GM18951 (cell line): Measurements from ENCODE around the gene TNK2.

Experiments
- POLR2A ChIP-seq: IDR thresholded peaks from 4 replicates; pipeline ENCODE4 v1.6.1; 2011; ENCODE audit warnings: mild to moderate bottlenecking; ENCODE audit not compliant: insufficient read length, insufficient read depth; ENCODE audit errors: extremely low read depth
- in situ Hi-C: fragments of 300-500 bp; cut with MboI; formaldehyde crosslinking; loops from one replicate; pipeline ENCODE4 v1.12.0; 2022; ENCODE audit warnings: low sequenced_read_pairs, mixed read lengths, inconsistent platforms; ENCODE audit not compliant: unreplicated experiment

TNK2 gene

DNA sequence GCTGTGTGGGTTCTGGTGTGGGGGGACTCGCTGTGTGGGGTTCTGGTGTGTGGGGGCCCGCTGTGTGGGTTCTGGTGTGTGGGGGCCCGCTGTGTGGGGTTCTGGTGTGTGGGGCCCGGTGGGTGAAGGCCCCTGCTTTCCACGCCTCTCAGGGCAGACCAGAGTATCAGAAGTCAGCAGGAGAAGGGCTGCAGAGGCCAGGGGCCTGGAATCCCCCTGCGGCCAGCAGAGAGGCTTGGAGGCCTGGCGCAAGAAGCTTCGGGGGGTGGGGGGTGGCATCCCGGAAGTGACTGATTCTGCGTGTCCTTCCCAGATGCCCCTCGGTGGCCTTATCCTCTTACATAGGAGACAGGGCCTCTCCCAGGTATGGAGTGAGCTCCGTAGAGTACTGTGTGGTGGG lies 37.4 kb downstream of the TNK2 start:
- in situ Hi-C loops = loop anchor here (25.0 kb wide), 1 partner anchor 341 kb away; the partner anchor contains the start of genes SLC51A and ZDHHC19
- TF ChIP-seq POLR2A = no peak

DNA sequence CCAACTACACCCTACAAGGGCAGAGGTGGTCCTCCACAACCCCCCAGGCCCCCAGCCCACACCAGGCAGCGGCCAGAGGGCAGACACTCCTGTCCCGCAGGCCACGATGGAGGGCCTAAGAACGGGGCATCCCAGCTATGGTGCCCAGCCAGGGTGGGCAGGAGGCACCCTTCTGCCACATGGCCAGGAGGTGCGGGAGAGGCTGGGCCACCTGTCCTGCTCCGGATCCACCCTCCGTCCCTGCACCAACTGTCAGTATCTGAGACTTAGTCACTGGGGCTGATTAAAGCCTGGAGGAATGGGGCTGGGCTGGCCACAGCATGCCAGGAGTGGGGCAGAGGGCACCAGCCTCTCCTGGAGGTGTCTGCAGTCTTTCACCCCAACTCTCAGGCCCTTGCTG lies 37.9 kb downstream of the TNK2 start:
- in situ Hi-C loops = loop anchor here (25.0 kb wide), 1 partner anchor 342 kb away; the partner anchor contains the start of genes SLC51A and ZDHHC19
- TF ChIP-seq POLR2A = no peak

DNA sequence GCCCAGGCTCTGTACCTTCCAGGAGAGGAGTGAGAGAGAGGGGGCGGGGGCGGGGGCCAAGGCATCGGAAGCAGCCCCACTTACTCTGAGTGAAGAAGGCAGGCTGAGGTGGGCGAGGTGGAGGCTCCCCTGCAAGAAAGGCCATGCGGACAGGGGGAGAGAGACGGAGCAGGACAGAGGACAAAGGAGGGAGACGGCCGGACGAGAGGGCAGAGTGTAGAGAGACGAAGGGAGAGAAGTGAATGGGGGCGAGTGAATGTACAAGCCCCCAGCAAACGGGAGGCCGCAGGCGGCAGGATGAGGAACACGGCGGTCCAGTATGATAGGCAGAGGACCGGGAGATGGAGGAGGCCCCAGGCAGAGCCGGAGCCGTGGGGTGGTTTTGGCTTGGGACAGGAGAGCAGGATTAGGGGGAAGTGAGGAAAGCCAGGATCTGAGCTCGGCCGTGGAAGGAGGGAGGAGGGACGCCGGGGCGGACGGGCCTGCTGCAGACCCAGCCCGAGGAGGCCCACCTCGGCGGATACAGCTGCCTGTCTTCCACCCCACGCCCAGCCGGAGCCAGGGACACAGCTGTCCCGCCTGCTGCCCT lies 38.8 kb downstream of the TNK2 start:
- TF ChIP-seq POLR2A = no peak
- in situ Hi-C loops = loop anchor here (25.0 kb wide), 1 partner anchor 343 kb away; the partner anchor contains the start of genes SLC51A and ZDHHC19

DNA sequence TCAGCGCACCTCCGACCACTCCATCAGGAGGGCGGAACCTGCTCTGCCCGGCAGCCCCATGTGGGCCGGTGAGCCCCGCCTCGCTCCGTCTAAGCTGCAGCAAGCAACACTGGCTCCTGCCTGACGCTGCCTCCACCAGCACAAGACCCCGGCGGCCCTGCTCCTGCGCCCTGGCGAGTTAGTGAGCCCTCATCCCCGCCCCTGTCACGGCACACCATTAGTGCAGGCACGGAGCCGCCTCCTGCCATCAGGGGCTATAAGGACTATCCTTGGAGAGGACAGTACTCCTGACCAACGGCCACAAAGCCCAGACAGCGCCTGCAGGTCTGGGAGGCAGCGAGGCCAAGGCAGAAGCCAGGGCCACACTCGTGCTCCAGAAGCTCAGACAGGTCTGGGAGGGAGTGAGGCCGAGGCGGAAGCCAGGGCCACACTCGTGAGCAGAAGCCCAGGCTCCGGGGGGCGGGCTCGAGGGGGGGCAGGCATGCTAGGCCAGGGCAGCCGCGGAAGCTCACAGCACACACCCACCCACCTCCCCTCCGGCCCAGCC lies 39.4 kb downstream of the TNK2 start:
- in situ Hi-C loops = loop anchor here (25.0 kb wide), 1 partner anchor 343 kb away; the partner anchor contains the start of genes SLC51A and ZDHHC19
- TF ChIP-seq POLR2A = no peak

DNA sequence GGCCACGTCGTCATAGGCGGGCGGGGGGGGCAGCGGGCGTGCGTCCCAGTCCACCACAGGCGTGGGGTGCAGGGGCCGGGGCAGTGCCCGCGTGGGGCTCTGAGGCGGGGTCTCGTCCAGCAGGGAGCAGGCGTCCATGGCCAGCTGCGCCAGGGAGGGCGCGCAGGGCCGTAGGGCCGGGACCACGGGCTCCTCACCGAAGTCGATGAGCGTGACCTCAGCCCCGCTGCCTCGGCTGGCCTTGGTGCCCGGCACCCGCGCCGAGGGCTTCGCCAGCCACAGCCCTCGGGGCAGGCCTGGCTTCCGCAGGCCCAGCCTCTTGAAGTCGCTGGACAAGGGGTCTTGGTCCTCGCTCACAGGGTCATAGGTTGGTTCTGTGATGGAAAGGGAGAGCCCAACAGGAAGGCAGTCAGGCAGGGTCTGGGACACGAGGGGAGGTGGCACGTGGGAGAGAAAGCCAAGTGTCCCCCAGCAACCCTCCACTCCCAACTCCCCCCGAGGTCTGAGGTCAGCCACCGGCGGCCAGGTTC lies 40.0 kb downstream of the TNK2 start:
- TF ChIP-seq POLR2A = no peak
- in situ Hi-C loops = loop anchor here (25.0 kb wide), 1 partner anchor 344 kb away; the partner anchor contains the start of genes SLC51A and ZDHHC19

DNA sequence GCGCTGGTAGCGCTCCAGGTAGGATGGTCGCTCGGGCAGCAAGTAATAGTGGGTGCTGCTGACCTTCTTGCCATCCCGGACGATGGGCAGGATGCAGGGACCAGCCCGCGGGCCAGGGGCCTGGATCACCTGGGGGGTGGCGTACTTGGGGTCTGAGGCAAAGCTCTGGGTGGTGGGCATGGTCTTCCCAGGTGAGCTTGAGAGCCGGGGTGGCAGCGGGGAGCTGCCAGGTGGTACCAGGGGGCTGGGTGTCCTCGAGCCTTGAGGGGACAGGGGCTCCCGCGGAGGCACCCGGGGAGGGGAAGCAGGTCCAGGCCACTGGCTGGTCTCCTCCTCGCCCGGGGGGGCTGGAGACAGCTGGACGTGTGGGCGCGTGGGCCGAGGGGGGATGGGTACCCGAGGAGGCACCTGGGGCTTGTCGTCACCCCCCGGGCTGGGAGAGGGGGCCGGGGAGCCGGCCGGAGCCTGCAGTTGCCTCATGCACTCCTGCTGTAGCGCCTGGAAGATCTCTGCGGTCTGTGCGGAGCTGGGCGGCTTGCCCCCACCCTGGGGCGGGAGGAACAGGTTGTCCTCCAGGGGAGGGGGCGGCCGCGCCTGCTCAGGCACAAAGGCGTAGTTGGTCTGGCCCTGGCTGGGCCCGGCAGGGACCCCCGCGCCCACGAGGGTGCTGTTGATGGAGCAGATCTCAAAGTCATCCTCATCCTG lies 40.6 kb downstream of the TNK2 start:
- no peak for TF ChIP-seq POLR2A
- in situ Hi-C loops = loop anchor here (25.0 kb wide), 1 partner anchor 345 kb away; the partner anchor contains the start of genes SLC51A and ZDHHC19

DNA sequence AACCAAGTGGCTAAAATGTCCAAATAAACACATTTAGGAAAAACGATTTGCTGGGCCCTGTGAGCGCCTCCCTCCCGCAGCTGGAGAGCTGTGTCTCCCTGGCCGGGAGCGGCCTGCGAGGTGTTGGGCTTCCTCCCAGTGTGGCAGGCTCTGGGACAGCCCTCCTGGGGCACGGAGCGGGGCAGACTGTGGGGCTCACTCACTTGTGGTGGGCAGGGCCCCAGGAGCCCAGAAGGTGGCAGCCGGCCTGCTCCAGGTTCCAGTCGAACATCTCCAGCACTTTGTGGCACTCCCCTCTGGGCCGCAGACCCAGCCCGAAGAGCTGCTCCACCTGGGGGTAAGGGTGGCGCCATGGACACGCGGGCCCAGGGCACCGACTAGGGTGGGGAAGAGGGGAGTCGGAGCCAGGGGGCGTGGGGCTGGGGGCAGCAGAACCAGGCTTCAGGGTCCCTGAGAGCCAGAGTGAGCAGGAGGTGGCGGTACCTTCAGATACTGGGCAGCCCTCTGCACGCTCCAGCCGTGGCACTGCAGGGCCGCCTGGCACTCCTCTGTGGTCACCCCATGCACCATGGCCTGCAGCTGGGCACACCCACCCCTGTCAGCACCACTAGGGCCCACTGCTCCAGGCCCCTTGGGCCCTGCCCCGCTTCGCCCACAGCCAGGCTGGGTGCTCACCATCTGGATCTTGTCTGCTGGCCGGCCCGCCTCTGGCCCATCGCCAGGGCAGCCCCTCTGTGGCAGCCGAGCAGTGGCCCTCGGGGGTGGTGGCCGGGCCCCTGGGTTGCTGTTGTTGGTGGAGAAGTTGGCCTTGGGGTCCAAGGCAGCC lies 41.5 kb downstream of the TNK2 start:
- in situ Hi-C loops = loop anchor here (25.0 kb wide), 1 partner anchor 345 kb away; the partner anchor contains the start of genes SLC51A and ZDHHC19
- no peak for TF ChIP-seq POLR2A

DNA sequence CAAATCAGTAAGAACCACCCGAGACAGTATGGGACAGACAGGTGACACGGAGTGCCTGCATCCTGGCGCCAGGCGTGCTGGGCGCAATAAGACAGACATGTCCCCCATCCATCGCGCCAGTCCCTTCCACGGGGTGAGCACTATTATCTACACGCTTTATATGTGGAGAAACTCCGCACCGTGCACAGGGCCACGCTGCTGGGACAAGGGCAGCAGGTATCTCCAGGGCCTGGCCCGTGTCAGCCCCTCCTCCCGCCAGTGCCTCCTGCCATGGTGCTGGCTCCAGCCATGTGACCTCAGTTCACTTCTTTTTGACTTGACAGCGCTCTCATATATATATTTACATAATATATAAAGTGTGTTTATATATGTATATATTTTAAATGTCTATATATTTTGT lies 42.6 kb downstream of the TNK2 start:
- no peak for TF ChIP-seq POLR2A
- in situ Hi-C loops = loop anchor here (25.0 kb wide), 1 partner anchor 347 kb away; the partner anchor contains the start of genes SLC51A and ZDHHC19

DNA sequence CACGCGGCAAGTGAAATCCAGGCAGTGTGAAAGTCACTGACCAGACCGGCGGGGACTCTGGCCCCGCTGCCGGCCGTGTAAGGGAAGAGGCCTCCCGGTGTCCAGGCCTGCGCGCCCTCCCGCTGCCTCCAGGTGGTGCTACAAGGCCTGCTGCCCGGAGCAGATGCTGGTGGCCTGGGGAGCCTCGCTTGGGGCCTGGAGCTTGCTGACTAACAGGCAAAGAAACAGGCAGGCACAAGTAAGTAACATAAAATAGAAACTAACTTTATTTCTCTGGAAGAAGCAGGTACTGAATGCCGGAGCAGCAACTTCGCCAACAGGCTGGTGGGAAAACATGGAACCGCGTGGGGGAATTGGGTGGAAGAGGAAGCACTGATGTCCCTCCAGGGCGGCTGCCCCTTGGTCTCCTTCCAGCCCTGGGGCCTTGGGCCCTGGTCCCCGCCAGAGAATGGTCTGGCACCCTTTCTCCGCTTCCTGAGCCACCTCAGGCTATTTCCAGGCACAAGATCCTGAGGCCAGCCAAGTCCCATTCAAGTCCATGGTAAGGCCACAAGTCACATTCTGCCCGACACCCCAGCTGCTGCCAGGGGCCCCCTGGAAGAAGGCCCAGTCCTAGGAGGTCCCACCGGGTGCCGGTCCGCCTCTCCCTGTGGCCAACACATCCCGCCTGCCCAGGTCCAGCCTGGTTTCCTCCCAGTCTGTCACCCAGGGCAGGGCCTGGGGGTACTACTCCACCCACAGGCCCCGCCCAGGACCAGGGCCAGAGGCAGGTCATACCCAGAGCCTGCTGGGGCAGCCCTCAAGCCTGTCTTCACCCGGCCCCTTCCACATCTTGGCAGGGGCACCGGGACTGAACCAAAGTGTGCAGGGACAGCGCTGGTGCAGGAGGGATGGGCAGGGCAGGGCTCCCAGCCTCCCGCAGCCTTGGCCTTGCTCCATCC lies 45.0 kb downstream of the TNK2 start:
- in situ Hi-C loops = loop anchor here (25.0 kb wide), 1 partner anchor 349 kb away; the partner anchor contains the start of genes SLC51A and ZDHHC19
- TF ChIP-seq POLR2A = no peak

DNA sequence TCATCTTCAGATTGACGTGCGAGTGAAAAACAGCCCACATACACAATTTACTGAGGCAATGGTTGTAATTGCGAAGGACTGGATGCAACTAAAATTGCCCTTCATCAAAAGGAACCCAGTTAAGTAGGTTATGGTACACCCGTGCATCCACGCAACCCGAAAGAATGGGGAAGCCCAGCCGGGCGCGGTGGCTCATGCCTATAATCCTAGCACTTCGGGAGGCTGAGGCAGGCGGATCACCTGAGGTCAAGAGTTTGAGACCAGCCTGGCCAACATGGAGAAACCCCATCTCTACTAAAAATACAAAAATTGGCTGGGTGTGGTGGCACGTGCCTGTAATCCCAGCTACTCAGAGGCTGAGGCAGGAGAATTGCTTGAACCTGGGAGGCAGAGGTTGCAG lies 46.0 kb downstream of the TNK2 start:
- in situ Hi-C loops = loop anchor here (25.0 kb wide), 1 partner anchor 350 kb away; the partner anchor contains the start of genes SLC51A and ZDHHC19

DNA sequence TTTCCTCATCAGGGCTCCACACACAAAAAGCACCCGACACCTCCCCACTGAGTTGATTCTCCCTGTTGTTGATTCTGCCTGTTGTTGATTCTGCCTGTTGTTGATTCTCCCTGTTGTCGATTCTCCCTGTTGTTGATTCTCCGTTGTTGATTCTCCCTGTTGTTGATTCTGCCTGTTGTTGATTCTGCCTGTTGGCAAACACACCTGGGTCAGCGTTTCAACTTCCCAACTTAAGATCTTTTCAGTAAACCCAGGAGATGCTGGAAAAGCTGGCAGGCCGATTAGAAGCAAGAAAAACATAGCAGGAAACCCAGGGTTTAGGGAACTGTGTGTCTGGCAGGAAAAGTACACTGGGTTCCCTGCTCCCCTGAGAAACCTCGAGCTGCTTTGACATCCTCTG lies 47.9 kb downstream of the TNK2 start:
- in situ Hi-C loops = loop anchor here (25.0 kb wide), 1 partner anchor 352 kb away; the partner anchor contains the start of genes SLC51A and ZDHHC19
- no peak for TF ChIP-seq POLR2A
